Skeletal muscle satellite cell (primary cell): ENCODE measurements around the gene RHOG.
A peak's percentile ranks its signal among the peaks of the same experiment; 100 is the strongest.

Experiments
- H3K27me3 ChIP-seq: 2 replicates; pipeline ENCODE4 v1.7.0; 2013; ENCODE audit warnings: low read length; ENCODE audit not compliant: control insufficient read depth, insufficient read depth
- H3K36me3 ChIP-seq: 2 replicates; pipeline ENCODE4 v1.7.0; 2013; ENCODE audit warnings: mild to moderate bottlenecking, control low read depth, low read length; ENCODE audit not compliant: insufficient read depth
- H3K4me1 ChIP-seq: 2 replicates; pipeline ENCODE4 v1.7.0; 2013; ENCODE audit warnings: low read length; ENCODE audit not compliant: control insufficient read depth, insufficient read depth
- H3K4me2 ChIP-seq: 2 replicates; pipeline ENCODE4 v1.7.0; 2013; ENCODE audit warnings: mild to moderate bottlenecking, low read length
- H3K4me3 ChIP-seq: 2 replicates; pipeline ENCODE4 v1.7.0; 2013; ENCODE audit warnings: low read length
- H3K9ac ChIP-seq: 2 replicates; pipeline ENCODE4 v1.7.0; 2013; ENCODE audit warnings: mild to moderate bottlenecking, low read depth, low read length, moderate library complexity
- H3K9me3 ChIP-seq: replicated peaks from 2 replicates; pipeline ENCODE4 v1.7.0; 2013; ENCODE audit warnings: mild to moderate bottlenecking, control low read depth, low read length

Gene RHOG

DNA sequence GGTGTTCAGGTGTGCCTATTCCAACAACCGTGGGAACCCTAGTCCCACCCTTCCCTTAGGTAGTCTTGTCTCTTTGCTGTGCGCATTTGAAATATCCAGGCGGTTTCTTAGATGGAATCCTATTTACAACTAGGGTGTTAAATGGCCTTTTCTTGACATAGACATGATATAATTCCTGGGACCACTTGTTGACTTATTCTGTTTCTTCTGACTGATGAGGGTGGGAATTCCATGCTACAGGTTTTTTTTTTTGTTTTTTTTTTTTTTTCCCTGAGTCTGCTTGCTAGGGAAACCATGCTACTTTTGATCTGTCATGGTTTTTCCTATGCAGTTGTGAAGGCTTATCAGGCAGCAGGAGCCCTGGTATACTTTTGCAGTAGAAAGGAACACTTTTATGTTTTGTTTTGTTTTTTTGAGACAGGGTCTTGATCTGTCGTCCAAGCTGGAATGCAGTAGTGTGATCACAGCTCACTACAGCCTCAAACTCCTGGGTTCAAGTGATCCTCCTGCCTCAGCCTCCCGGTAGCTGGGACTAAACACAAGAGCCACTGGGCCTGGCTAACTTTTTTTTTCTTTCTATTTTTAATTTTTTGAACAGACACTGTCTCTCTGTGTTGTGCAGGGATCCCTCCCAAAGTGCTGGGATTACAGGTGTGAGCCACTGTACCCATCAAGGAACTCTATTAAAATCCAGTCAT is 16.2 kb upstream of the RHOG start:
- Histone ChIP-seq H3K4me1 (peaks cover 15% of the 10 kb centered on the region), H3K4me3 (peak overlapping the region; percentile 99), H3K9me3 (no peaks in the 10 kb centered on the region), H3K36me3 (no peaks in the 10 kb centered on the region), H3K27me3 (no peaks in the 10 kb centered on the region), H3K4me2 (peak overlapping the region; percentile 91), H3K9ac (no peak overlapping the region)

GRCh38 chr11:3855808-3856491 is 15.2 kb upstream of the RHOG start:
- Histone ChIP-seq H3K9me3 (no peaks in the 10 kb centered on the region), H3K27me3 (no peaks in the 10 kb centered on the region), H3K4me2 (peak overlapping the region; percentile 91), H3K36me3 (no peaks in the 10 kb centered on the region), H3K9ac (peak overlapping the region; percentile 99), H3K4me1 (peaks cover 15% of the 10 kb centered on the region), H3K4me3 (peak overlapping the region; percentile 99)

- Histone ChIP-seq H3K4me1 (peaks cover 15% of the 10 kb centered on the region), H3K9me3 (no peaks in the 10 kb centered on the region), H3K36me3 (no peaks in the 10 kb centered on the region), H3K27me3 (no peaks in the 10 kb centered on the region), H3K4me3 (peak within 1 kb of the TSS; percentile 99), H3K9ac (peak within 1 kb of the TSS; percentile 99), H3K4me2 (peak within 1 kb of the TSS; percentile 91)
Observed at GRCh38 chr11:3854977-3855807, 14.4 kb upstream of the RHOG start, which contains the start of gene STIM1. Gene STIM1 (plus strand): TSS chr11:3855664. CDS start chr11:3856271, 607 bp downstream.

DNA sequence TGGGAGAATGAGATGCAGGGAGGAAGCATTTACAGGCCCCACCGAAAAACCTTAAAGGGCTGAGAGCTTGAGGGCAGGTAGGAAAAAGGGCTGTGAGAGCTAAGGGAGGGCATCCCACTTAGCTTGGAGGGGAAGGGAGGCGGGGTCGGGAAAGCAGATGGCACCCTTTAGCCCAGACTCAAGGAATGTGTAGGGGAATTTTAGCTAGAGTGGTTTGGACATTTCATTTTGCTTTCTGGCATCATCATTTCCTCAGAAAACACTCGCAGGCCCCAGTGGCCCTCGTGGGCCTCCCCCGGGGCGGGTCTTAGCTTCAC is 13.9 kb upstream of the RHOG start:
- peak overlapping the region; percentile 99 for H3K9ac ChIP-seq
- no peaks in the 10 kb centered on the region for H3K9me3 ChIP-seq
- H3K36me3 ChIP-seq = no peaks in the 10 kb centered on the region
- peaks cover 15% of the 10 kb centered on the region for H3K4me1 ChIP-seq
- no peaks in the 10 kb centered on the region for H3K27me3 ChIP-seq
- peak overlapping the region; percentile 99 for H3K4me3 ChIP-seq
- H3K4me2 ChIP-seq = peak overlapping the region; percentile 91

DNA sequence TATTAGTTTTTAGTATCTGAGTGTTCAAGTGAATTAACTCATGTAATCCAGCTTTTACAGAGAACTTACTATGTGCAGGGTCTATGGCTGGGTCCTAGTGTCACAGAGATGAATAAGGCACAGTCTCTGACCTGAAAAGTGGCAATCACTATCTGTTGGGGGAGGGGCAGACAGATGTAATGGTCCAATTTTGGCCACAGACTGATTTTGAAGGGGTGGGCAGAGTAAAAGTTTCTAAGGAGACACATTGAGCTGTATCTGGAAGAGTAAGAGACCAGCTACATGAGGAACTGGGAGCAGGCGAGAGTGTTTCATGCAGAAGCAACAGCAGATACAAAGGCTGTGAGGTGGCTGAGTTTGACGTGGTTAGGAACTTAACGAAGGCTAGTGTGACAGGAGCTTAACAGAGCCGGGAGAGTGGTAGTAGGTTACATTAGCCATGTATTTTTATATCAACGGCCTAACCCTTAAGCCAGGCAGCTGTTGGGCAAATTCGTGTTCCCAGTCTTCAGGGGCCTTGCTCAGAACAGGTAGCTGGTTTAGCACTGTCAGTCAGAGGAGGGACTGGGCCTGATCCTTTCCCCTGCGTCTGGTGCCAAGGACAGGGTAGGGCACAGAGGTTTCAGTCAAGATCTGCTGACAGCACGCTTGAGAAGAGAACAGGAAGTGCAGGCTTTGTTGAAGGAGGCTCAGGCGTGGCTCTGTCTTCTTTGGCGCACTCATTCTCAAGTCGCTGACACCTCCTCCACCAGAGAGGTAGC is 13.3 kb upstream of the RHOG start:
- Histone ChIP-seq H3K4me2 (peak overlapping the region; percentile 91), H3K27me3 (no peaks in the 10 kb centered on the region), H3K36me3 (no peaks in the 10 kb centered on the region), H3K9me3 (no peaks in the 10 kb centered on the region), H3K4me3 (peak overlapping the region; percentile 99), H3K4me1 (peaks cover 15% of the 10 kb centered on the region), H3K9ac (peak overlapping the region; percentile 99)

DNA sequence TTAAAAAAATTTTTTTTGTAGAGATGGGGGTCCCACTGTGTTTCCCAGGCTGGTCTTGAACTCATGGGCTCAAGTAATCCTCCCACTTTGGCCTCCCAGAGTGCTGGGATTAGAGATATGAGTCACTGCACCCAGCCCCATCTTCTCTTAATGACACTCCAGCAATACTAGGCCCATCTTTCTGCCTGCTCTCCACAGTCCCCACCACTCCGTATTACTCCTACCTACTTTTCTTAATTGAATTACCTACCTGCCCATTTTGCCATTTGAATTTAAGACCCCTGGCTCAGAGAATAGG is 12.7 kb upstream of the RHOG start:
- H3K9me3 ChIP-seq = no peaks in the 10 kb centered on the region
- peaks cover 5% of the 10 kb centered on the region for H3K27me3 ChIP-seq
- H3K4me3 ChIP-seq = no peak overlapping the region
- H3K36me3 ChIP-seq = no peaks in the 10 kb centered on the region
- H3K9ac ChIP-seq = no peak overlapping the region
- H3K4me1 ChIP-seq = peaks cover 15% of the 10 kb centered on the region
- H3K4me2 ChIP-seq = no peak overlapping the region

DNA sequence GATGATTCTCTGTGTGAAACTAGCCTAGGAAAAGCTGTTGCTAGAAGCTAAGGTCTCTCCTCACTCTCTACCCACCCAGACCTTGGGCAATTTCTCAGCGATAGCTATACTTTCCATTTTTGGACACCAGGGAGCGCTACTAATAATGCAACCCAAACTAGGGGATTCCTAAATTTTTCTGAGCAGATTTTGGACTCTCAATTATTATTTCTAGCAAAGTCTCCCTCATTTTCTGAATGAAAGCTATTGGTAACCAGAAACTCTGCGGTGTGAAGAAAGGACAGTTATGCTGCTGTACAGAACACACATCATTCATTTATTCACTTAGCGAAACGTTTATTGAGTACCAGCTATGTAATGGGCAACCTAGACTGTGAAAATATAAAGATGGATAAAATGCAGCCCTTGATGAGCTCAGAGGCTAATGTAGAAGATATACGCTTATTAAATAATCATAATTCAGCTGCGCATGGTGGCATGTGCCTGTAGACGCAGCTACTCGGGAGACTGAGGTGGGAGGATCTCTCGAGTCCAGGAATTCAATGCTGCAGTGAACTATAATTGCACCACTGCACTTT is 8.6 kb upstream of the RHOG start:
- H3K4me2 ChIP-seq = no peak overlapping the region
- H3K36me3 ChIP-seq = no peaks in the 10 kb centered on the region
- H3K9me3 ChIP-seq = no peaks in the 10 kb centered on the region

GRCh38 chr11:3845670-3846069 is 4.9 kb upstream of the RHOG start:
- Histone ChIP-seq H3K4me1 (peaks cover 7% of the 10 kb centered on the region), H3K9me3 (no peaks in the 10 kb centered on the region), H3K9ac (no peak overlapping the region), H3K4me2 (no peak overlapping the region), H3K4me3 (no peak overlapping the region), H3K36me3 (no peaks in the 10 kb centered on the region), H3K27me3 (peaks cover 10% of the 10 kb centered on the region)

More for the DNA sequence above, 8.6 kb upstream of the RHOG start:
- H3K4me3 ChIP-seq = no peak overlapping the region
- H3K9ac ChIP-seq = no peak overlapping the region
- peaks cover 10% of the 10 kb centered on the region for H3K27me3 ChIP-seq
- H3K4me1 ChIP-seq = peaks cover 2% of the 10 kb centered on the region

DNA sequence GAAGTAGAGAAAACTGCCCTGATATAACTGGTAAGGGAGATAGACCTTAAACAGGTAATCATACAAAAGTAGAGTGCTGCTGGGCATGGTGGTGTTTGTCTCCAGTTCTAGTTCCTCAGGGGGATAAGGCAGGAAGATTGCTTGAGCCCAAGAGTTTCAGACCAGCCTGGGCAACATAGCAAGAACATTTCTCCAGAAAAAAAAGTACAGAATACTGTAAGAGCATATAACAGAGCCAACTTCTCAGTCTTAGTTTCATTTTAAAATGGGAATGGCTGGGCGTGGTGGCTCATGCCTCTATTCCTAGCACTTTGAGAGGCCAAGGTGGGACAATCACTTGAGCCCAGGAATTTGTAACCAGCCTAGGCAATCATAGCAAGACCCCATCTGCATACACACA is 4.5 kb upstream of the RHOG start:
- H3K36me3 ChIP-seq = no peaks in the 10 kb centered on the region
- H3K27me3 ChIP-seq = peaks cover 10% of the 10 kb centered on the region
- no peaks in the 10 kb centered on the region for H3K9me3 ChIP-seq
- H3K4me1 ChIP-seq = peaks cover 7% of the 10 kb centered on the region
- no peak overlapping the region for H3K9ac ChIP-seq
- no peak overlapping the region for H3K4me2 ChIP-seq
- no peak overlapping the region for H3K4me3 ChIP-seq

GRCh38 chr11:3843326-3843725 is 2.6 kb upstream of the RHOG start:
- Histone ChIP-seq H3K9me3 (no peaks in the 10 kb centered on the region), H3K4me1 (peaks cover 22% of the 10 kb centered on the region), H3K4me3 (no peak overlapping the region), H3K4me2 (no peak overlapping the region), H3K27me3 (peaks cover 3% of the 10 kb centered on the region), H3K9ac (no peak overlapping the region), H3K36me3 (no peaks in the 10 kb centered on the region)
